GM19372 (cell line): ENCODE measurements around the gene ADAT3.
"Not testable (repeated sequence)": the region's sequence is repeated elsewhere in the genome, so short reads cannot be mapped to it uniquely, and the experiment has no call there.

Experiments
- ATAC-seq: cut with Tn5 transposase; IDR thresholded peaks from one replicate; pipeline ENCODE4 v1.9.1; 2021; ENCODE audit warnings: mild to moderate bottlenecking, low read depth, moderate library complexity; ENCODE audit not compliant: unreplicated experiment

Gene ADAT3

DNA sequence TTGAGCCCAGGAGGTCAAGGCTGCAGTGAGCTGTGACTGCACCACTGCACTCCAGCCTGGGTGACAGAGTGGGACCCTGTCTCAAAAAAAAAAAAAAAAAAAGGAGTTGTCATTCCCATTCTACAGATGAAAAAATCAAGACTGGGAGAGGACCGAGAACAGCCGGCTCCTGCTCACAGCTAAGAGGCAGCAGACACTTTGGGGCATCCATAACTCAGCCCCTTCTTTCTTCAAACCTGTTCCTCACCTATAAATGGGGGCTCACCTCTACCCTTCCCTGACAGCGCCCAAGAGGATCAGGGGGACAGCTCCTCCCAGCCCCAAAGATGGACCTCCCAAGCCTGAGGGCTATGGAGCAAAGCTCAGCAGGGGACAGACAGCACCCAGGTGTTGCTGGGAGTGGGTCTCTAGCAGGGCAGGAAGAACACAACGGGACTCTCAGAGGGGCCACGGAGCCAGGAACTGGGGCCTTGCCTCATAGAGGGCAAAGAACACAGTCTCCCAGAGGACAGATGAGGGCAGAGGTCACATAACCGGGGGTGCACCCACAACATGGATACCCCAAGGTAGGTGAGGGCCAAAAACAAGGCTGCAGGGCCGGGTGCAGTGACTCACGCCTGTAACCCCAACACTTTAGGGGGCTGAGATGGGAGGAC lies 38.4 kb upstream of the ADAT3 start:
- ATAC-seq, result no peak

DNA sequence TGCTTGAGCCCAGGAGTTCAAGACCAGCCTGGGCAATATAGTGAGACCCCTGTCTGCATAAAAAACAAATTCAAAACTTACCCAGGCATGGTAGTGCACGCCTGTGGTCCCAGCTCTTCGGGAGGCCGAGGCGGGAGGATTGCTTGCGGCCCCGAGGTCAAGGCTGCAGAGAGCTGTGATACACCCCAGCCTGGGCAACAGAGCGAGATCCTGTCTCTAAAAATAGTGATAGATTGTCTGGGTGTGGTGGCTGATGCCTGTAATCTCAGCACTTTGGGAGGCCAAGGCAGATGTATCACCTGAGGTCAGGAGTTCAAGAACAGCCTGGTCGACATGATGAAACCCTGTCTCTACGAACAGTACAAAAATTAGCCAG lies 37.9 kb upstream of the ADAT3 start:
- no peak for ATAC-seq

DNA sequence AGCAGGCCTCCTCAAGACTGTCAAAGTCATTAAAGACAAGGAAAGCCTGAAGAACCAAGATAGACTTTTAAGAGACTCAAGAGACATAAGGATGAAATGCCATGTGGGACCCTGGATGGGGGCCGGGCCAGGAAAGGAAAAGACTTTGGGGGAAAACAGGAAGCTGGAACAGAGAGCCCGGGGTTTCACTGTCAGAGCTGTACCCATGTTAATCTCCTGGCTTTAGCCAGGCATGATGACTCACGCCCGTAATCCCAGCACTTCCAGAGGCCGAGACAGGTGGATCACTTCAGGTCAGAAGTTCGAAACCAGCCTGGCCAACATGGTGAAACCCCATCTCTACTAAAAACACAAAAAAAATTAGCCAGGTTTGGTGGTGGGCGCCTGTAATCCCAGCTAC lies 36.2 kb upstream of the ADAT3 start:
- ATAC-seq, result no peak

DNA sequence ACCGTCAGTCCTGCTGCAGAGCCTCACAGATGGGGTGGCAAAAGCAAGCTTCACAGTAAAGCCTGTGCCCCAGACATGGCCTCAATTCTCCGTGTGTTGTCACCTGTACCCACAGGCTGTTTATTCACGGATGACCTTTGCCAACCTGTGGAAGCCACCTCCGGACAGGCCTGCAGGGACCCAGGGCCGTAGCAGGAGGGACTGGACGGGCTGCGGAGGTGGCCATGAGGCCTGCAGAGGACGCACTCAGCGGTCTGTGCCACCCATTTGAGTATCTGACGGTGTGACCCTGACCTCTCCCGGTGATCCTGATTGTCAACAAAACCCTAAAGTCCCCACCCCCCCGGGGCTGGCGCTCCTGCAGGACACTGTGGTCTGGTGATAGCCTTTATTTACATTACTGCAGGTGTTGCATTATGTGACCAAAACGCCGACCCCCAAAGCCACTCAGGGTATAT lies 34.0 kb upstream of the ADAT3 start:
- ATAC-seq, result no peak

DNA sequence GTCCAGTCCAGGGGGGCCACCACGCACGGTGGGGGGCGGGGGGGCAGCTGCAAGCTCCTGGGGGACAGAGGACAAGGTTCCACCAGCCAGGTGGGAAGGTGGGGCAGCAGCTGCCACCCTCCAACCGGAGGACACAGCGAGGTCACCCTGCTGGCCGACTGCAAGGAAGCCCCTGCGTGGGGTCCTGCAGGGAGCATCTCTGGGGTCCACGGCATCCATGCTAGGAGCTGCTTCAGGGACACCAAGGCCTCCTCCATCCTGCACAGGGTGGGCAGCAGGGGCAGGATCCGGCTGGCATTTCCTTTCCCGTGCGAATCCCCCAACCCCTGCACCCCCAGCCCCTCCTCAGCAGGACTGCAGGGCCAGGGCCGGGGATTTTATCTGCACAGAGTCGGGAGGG lies 33.6 kb upstream of the ADAT3 start:
- ATAC-seq, result no peak

DNA sequence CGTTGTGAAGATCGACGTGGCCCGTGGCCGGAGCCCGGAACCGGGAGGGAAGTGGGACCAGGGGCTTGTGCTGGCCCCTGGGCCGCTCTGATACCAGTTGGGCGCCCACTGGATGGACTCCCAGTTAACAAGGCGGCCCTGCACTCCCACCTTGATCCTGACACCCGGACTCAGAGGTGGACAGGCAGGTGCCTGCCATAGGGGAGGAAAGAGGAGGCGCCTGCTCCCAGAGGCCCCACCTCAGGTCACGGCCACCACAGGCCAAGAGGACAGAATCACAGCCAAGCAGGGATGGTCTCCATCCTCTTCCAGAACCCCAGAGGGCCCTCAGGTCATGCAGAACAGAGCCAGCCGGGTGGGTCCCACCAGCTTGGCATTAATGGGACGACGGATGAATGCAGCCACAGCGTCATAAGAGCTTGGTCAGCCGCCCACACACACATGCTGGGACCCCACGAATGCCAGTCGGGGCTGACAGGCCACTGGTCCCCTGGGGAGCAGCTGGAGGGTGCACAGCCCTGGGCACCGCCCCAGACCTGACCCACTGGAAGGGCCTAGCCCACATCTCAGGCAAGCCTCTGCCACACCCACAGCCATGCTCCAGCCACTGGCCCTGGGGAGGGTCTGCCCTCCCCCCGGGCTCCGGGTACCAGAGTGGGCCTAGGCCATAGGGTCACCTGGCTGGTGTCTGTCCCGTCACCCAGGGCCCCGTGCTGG lies 32.2 kb upstream of the ADAT3 start:
- ATAC-seq, result no peak

DNA sequence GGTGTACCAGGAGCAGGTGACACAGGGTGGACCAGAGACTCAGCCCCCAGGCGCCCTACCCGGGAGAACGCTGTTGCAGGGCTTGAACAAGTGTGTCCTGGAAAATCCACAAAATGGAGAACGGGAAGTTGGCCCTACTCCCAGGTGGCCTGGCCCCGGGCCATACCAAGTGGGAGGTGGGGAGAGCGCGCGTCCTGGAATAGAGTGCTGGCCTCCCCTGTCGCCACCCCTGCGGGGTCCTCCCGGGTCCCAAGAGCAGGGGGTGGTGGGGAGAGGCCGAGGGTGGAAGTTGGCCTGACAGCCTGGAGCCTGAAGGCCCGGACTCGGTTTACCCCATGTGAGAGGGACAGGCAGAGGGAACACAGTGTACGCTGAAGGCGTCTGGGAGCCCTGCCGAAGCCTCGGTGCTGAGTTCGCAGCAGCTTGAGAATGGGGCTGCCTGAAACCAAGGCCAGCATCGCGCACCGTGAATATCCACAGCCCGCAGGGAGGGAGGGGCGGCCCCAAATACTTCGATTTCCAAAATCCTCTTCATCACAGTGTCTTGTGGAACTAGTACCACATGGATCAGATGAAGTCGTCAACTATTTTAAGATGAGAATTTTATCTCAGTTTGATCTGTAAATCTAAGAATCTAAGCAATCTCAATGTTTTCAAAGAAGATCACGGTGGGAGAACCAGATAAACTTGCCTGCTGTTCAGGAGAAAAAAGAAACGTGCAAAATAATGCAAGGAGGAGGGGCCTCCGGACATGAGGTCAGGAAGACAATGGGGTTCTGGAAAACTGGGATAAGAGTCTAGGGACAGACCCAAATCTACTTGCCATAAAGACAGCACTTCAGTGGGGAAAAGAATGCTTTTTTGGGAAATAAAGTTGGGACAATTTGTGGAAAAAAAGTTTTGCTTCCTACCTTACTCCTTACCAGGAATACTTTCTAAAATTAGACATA lies 31.4 kb upstream of the ADAT3 start:
- ATAC-seq, result no peak

DNA sequence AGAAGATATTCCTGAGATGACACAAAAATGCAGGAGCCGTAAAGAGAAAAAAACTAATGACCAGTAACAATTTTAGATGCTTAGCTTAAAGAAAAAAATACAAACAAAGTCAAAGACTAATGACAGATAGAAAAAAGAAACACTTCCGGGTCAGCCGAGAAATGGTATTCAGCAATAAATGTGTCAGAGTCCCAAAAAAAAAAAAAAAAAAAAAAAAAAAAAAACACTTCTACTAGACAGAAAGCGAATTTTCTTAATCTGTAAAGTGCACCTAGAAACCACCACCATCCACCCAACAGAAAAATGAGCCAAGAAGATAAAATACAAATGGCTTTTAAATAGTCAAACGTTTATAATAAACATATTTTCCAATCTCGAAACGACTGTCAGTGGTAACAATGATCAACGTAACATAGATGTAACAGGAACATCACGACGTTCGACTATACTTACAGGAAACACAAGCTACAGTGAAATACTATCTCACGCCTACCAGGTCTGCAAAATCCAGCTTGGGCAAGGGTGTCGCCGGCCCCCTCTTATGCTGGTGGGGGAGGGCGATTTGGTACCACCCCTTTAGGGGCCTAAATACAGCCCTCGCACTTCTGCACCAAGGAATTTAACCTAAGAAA lies 30.5 kb upstream of the ADAT3 start:
- no peak for ATAC-seq

DNA sequence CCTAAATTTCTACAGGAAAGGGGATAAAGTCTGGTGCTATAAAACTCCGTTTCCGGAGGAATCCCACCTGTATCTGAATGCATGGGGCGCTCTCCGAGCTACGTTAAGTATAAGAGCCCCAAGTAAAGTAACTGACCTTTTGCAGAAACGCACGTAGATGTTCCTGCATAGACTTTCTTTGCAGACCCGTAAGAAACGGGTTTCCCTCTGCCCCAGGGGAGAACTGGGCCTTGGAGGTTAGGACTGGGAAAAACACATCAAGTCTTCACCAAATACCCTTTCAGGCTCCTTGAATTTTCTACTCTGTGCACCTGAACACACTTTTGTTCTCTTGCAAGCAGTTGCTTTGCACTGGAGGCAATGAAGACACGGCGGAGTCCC lies 29.9 kb upstream of the ADAT3 start:
- ATAC-seq, result not testable (repeated sequence)

DNA sequence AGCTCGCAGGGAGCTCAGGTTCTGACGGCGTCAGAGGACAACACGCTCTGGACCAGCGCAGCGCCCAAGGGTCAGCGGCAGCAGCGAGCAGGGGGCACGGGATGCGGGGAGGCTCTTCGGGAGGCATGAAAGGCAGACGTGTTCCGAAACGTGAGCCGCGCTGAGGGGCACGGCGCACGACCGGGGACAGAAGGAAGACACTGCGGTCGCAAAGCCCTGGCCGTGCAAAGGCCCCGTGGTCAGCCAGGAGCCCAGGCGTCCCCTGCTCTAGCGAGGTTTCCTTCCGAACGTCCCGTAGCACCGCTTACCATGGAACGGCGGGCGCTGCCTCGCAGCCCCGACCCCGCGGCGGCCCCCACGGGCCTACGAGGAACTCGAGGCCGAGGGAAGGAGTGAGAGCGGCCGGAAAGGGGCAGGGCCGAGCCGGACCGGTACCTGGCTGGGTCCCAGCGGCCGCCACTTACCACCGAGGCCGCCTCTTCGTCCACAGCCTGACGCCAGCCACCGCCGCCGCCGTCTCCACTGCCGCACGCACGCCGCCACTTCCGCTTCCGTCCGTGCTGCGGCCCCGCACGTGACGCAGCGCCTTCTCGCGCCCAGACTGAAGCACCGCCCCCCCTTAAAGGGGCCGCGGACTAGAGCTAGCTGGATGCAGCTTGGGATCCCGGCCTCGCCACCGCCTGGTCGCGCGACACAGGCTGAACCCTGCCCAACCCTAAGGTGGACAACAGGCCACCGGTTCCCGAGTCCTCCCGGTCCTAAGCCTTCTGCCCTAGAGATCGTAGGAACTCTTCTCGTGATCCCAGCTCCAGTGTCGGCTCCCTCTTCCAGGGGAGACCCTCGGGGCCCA lies 29.3 kb upstream of the ADAT3 start:
- peak; percentile 87 for ATAC-seq

DNA sequence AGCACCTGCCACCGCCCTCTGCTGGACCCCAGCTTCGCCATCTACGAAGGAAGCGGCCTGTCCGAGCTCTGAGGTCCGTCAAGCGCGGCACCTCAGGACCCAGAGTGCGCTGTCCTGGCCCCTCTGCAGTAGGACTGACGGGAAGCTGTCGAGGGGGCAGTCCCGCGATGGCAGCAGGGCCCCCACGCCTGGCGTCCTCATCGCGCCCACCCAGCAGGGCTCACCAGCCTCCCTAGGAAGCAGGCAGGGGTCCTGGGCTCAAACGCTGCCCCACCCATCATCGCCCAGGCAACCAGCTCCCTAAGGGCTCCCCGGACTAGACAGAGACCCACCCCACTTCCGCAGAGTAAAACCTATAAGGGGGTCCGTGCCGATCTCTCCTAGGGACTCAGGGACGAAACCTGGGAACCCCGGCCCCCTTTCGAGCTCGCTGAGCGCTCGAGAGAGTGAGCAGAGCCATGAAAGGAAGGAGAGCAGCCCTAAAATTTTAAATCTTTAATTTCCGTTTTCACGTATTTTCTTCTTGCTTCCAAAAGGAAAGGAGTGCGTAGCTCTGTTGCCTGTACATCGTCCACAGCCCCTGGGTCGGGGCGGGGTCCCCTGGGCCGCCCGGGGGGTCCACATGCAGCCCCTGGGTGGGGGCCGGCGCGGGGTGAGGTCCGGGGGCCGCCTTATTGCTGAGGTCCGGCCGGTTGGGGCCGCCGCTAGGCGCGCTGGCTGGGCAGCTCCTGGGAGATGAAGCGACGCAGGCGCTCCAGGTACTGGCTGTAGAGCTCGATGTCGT lies 28.5 kb upstream of the ADAT3 start:
- ATAC-seq, result not testable (repeated sequence)

DNA sequence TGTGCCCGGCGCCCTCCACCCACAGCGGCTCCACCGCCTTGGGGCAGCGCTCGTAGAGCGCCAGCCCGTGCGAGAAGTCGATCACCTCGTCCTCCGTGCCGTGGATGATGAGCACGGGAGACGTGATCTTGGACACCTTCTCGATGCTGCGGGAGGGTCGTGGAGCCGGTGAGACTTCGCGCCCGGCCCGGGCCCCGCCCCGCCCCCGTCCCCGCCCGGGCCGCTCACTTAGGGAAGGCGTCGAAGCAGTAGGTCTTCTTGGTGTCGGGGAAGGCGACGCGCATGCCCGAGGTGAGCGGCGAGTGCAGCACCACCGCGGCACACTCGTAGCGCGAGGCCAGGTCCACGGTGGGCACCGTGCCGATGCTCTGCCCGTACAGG lies 27.9 kb upstream of the ADAT3 start:
- not testable (repeated sequence) for ATAC-seq

DNA sequence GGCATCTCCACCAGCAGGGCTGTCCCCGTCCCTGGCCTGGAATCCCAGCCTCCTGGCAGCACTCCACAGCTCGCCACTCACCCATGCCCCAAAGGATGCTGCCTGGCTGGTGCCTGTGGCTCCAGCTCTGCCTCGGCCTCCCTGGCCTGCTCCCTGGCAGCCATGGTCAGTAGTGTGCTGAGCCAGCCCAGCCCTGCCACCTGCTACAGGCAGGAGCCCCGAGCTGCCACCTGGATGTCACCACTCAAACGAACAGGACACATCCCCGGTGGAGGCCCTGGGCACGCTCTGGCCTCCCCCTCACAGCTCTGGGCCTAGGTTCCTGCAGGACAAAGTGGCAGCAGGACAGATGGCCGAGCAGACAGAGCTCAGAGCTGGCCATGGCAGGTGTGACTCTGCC lies 26.6 kb upstream of the ADAT3 start:
- ATAC-seq, result not testable (repeated sequence)

DNA sequence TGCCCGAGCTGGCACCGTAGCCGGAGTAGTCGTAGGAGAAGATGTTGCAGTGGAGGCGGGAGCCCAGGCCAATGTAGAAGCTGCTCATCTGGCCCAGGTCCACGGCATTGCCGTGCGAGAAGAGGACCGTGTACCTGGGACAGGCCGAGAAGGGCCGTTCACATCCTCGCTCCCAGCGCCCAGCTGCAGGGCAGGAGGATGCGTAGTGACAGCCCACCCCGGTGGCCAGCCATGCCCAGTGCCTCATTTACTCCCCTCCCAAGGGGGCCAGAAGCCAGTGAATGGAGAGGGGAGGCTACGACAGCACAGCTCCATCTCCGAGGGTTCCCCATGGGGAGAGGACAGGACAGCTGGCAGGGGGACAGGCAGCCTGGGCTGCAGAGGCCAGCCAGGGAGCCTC lies 25.2 kb upstream of the ADAT3 start:
- ATAC-seq, result not testable (repeated sequence)

DNA sequence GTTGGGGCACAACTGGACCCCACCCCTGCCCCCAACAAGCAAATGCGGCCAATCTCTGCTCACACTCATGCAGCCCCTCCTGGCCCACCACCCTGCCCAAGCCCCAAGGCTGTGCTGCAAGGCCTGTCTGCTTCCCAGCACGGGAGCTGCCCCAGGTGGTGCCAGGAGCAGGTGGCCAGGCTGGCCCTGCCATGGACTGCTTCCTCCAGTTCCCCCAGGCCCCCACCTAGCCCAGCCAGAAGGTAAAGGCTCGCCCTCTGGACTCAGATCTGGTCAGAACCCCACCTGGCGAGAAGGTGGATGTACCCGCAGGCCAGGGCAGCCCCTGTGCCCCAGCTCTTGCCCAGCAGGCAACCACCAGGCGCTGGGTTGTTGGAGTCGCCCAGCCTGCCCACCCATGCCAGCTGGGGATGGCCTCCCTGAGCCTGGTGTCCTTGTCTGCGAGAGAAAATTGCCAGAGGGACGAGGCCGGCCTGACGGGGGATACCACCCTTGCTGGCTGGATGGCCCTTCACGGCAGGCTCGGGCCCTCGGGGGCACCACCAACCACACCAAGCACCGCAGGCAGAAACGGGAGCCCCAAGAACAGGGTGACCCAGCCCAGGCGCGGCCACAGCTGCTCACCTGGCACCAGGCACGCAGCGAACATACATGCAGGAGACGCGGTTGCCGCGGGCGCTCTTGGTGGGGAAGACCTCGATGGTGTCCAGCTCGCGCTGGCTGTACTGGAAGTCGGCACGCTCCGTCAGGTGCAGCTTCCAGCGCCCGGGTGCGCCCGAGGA lies 24.4 kb upstream of the ADAT3 start:
- ATAC-seq, result no peak

DNA sequence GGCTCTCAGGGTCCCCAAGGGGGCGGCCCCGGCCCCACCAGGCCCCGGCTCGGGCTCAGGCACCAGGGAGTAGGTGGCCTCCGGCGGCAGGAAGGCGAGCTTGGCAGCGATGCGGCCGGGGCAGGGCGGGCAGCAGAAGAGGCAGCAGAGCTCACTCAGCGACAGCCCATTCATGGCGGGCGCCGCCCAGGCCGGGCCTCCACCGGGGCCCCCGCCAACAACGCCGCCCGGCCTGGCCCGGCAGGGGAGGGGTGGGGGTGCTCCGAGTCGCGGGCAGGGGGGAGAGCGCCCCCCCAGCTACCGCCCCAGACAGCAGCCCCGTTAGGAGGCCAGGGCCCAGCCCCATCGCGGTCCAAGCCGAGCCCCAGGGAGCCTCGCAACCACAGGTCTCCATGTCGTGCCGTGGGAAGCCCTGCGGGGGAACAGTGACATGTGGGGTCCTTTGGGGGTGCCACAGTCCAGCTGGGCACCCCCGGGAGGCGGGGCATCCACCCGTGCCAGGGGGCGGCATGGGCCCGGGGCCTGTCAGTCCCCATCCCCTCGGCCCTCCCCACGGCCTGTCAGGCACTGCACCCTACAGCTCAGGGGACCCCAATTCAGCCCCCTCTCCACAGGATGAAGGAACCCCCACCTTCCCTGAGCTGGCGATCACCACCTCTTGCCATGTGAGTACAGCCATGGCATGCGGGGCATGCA lies 23.7 kb upstream of the ADAT3 start:
- not testable (repeated sequence) for ATAC-seq

DNA sequence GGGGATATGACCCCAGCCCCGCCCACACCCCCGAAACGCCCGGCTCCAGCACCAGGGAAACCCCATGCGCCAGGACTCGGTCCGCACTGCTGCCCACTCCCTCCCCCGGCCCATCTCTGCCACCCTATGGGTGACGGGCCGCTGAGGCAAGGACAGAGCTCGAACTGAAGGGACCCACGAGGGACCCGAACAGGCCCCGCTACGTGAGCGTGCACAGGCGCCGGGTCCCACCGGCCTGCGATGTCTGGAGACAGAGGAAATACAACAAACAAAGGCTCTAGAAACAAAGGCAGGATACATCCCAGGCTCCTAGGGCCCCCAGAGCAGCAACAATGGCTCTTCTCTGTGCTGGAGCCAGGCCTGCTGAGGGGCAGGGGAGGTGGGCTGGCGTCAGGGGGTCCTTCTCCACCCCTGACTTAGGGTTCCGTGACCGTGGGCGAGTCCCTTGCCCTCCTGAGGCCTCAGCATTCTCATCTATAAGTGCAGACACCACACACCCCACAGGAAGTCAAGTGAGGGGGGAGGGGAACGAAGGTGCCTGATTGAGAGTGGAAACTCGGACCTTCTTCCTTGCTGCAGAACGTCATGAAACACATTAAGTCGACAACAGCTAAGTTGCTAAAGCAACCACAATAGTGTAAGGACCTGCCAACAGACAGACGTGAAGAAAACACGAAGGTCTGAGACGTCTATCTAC lies 23.0 kb upstream of the ADAT3 start:
- ATAC-seq, result no peak
